LNCaP clone FGC (cell line): ENCODE measurements around the gene CANT1.

ENCODE experiments used
- DNase-seq: peaks from one replicate; pipeline ENCODE4 v3.0.0-alpha.2; 2011; ENCODE audit warnings: low read depth
- H3K4me3 ChIP-seq: 2 replicates; pipeline ENCODE4 v1.5.1; 2011; ENCODE audit warnings: mild to moderate bottlenecking, low read depth, low read length, control low read depth
- TF ChIP-seq, protein P1 (sequence below): IDR thresholded peaks from 2 replicates; pipeline ENCODE4 v1.5.1; 2012; ENCODE audit warnings: mild to moderate bottlenecking; ENCODE audit not compliant: control insufficient read depth, insufficient read depth; ENCODE audit errors: extremely low read depth

CANT1 gene

DNA sequence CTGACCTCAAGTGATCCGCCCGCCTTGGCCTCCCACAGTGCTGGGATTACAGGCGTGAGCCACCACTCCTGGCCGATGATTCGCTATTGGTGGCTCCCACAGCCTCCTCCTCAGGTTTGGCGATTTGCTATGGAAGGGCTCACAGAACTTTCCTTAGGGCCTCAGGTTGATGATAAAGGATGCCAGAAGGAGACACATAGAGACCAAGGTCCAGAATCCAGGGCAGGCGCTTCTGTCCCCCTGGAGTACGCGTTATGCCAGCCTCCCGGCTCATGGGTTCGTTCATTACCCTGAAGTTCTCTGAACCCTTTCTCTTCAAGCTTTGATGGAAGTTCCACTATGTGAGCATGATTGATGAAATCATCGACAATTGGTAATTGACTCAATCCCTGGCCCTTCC lies 49.8 kb downstream of the CANT1 start:
- H3K4me3 ChIP-seq: no peak overlapping the region
- no peak for DNase-seq
- TF ChIP-seq, protein P1, sequence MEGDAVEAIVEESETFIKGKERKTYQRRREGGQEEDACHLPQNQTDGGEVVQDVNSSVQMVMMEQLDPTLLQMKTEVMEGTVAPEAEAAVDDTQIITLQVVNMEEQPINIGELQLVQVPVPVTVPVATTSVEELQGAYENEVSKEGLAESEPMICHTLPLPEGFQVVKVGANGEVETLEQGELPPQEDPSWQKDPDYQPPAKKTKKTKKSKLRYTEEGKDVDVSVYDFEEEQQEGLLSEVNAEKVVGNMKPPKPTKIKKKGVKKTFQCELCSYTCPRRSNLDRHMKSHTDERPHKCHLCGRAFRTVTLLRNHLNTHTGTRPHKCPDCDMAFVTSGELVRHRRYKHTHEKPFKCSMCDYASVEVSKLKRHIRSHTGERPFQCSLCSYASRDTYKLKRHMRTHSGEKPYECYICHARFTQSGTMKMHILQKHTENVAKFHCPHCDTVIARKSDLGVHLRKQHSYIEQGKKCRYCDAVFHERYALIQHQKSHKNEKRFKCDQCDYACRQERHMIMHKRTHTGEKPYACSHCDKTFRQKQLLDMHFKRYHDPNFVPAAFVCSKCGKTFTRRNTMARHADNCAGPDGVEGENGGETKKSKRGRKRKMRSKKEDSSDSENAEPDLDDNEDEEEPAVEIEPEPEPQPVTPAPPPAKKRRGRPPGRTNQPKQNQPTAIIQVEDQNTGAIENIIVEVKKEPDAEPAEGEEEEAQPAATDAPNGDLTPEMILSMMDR: no peak

DNA sequence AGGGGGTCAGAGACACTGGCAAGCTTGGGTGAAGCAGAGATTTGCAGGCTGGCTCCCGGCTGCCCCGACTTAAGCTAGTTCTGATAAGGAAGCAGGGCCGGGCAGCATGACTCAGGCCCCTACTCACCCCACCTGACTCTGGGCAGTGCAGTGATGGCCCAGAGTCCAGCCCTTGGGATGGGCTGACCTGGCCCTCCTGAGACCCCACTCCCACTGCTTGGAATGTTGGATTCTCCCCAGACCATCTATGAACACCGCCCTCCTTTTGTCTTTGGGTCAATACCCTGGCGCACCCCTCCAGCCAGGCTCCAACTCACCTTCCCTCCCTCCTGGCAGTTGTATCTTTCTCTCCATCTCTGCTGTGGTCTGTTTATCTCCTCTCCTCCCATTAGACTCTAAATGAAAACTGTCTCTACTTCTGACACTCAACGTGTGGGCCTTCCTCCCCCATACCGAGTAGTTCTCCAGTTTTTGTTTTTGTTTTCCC lies 50.9 kb downstream of the CANT1 start:
- no peak for DNase-seq
- no peak overlapping the region for H3K4me3 ChIP-seq
- TF ChIP-seq, protein P1: no peak

DNA sequence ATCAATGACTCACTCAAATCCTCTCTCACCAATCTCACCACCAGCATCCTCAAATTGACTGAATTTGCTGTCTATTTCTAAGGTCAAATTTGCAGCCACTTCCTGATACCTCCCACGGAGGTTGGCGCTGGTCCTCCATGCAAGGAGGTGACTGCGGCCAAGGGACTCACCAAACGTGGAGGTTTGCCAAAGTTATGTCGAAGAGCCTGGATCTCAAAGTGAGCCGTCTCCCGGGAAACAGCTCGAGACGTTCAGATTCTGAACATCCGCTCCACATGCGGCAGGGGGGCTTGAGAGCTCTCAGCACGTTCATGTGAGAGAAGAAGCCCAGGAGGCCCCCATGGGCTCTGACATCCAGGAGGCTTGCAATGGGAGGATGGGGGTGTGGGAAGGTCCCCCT lies 52.4 kb downstream of the CANT1 start:
- TF ChIP-seq, protein P1: no peak
- DNase-seq: peak; percentile 28
- H3K4me3 ChIP-seq: no peak overlapping the region

DNA sequence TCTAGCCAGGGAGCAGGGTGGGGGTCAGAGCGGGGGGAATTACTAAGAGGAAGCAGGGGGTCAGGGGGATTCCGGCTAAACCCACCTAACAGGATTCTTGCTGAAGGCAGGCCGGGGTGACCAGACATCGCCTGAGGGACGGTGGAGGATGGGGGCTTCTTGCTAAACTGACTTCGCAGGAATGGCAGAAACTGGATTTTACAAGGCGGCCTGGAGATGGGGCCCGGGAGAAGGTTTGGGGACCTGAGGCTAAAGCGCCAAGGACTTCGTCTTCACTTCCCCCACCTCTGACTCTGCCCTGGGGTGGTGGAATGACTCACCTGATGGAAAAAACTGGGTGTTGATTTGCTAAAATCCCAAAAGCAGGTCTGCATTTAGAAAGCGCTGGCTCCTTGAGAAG lies 53.3 kb downstream of the CANT1 start:
- TF ChIP-seq, protein P1: no peak
- H3K4me3 ChIP-seq: no peak overlapping the region
- DNase-seq: no peak

DNA sequence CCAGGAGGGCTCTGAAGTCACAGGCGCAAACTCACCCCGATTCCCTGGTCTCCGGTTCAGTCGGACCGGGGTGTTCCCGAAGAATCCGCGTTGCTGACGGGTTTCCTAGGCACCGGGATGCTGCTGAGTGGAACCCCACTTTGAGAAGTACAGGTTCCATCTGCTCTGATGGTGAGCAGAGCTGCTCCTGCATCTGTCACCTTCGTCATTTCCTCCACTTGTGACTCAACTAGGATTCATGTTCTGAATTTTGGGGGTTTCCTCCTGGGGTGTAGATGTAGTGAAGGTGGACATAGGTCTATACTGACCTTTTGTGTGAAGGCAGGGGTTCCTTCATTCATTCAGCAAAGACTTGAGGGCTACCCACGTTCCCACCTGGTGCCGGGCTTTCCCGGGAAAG lies 54.9 kb downstream of the CANT1 start:
- DNase-seq: no peak
- H3K4me3 ChIP-seq: no peak overlapping the region
- TF ChIP-seq, protein P1: no peak

DNA sequence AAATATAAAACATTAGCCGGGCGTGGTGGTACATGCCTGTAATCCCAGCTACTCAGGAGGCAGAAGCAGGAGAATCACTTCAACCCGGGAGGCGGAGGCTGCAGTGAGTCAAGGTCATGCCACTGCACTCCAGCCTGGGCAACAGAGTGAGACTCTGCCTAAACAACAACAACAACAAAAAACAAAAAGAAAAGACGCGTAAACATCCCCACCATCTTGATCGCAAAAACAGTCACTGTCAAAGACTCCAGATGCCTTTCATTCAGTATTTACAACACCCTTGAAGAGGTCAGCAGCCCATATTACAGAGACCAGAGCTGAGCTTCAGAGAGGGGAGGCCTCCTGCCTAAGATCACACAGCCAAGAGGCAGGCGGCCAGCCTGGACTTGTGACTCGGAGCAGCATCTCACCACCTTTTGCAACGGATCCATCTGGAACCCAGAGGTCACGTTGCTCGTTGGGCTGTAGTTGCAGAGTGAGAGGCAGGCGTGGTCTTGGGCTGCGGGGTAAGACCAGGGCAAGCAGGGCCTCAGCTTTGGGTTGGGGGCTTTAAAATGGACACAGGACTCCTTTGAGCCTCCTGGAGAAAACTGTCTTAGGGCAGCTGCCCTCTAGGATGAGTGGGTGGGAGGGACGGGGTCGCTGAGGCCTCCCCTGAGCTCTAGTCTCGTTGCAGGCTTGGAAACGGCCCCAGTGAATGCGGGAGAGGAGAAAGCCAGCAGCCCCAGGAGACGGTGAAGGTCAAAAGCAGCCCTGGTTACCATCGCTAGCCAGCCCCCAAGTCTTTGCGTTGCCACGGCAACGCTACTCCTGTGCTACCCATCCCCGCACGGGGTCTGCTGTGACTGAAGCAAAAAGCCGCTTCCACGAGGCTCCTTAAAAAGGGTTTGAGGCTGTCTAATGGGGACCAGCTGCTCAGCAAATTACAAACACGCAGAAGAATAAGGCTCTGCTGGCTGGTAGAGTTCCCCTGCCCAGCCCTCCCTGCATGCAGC lies 55.9 kb downstream of the CANT1 start:
- H3K4me3 ChIP-seq: no peak overlapping the region
- no peak for DNase-seq
- TF ChIP-seq, protein P1: no peak

DNA sequence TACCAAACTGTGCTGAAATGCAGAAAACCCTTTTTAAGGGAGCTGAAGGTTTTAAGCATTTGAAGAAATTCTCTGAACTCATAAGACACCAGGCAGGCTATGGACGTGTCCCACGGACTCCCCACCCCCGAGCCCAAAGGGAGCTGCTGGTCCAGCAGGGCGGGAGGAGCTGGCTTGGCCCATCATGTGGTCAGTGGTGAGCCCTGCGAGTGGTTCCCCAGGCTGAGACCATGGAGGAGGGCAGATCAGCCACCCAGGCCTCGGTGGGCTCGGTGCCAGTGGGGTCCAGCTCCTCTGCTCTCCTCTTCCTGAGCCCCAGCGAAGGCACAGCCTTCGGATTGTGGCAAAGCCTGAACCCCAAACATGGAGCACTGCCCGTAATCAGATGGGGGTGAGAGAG lies 56.9 kb downstream of the CANT1 start:
- TF ChIP-seq, protein P1: no peak
- DNase-seq: no peak
- no peak overlapping the region for H3K4me3 ChIP-seq
